H9 (cell line): ENCODE measurements around the gene TRPM3. TPM values are rescaled to one million over a fixed set of nuclear protein-coding genes. Genes with fewer than 3 reads are reported as not detected.

Source experiments
- DNase-seq: peaks from one replicate; pipeline ENCODE4 v3.0.0-alpha.2; 2017
- H2AFZ ChIP-seq: one replicate; pipeline ENCODE4 v1.6.1; 2013; ENCODE audit warnings: mild to moderate bottlenecking, low read length, control low read depth, moderate library complexity
- H2AK5ac ChIP-seq: 2 replicates; pipeline ENCODE4 v1.6.1; 2013; ENCODE audit warnings: low read length, control low read depth, mixed read lengths; ENCODE audit not compliant: insufficient read length
- H2BK120ac ChIP-seq: one replicate; pipeline ENCODE4 v1.6.1; 2013; ENCODE audit warnings: low read depth, mild to moderate bottlenecking, low read length, control low read depth, inconsistent platforms; ENCODE audit not compliant: poor library complexity, severe bottlenecking
- H2BK12ac ChIP-seq: 2 replicates; pipeline ENCODE4 v1.6.1; 2013; ENCODE audit warnings: low read length, control low read depth, mixed read lengths, low read depth; ENCODE audit not compliant: insufficient read length
- H2BK15ac ChIP-seq: 2 replicates; pipeline ENCODE4 v1.6.1; 2013; ENCODE audit warnings: low read depth, low read length, control low read depth
- H2BK20ac ChIP-seq: one replicate; pipeline ENCODE4 v1.6.1; 2013; ENCODE audit warnings: low read depth, mild to moderate bottlenecking, low read length, control low read depth, inconsistent platforms; ENCODE audit not compliant: poor library complexity, severe bottlenecking
- H2BK5ac ChIP-seq: 2 replicates; pipeline ENCODE4 v1.6.1; 2013; ENCODE audit warnings: low read length, control low read depth, mixed read lengths; ENCODE audit not compliant: insufficient read length
- H3K14ac ChIP-seq: 2 replicates; pipeline ENCODE4 v1.6.1; 2013; ENCODE audit warnings: low read length, control low read depth; ENCODE audit not compliant: insufficient read depth
- H3K18ac ChIP-seq: 2 replicates; pipeline ENCODE4 v1.6.1; 2013; ENCODE audit warnings: low read depth, mild to moderate bottlenecking, mixed read lengths, low read length, control low read depth; ENCODE audit not compliant: insufficient read length
- H3K23ac ChIP-seq: 2 replicates; pipeline ENCODE4 v1.6.1; 2013; ENCODE audit warnings: low read length, control low read depth, mixed read lengths, low read depth; ENCODE audit not compliant: insufficient read length
- H3K23me2 ChIP-seq: 2 replicates; pipeline ENCODE4 v1.6.1; 2013; ENCODE audit warnings: low read depth, mild to moderate bottlenecking, mixed read lengths, low read length, control low read depth; ENCODE audit not compliant: insufficient read length, poor library complexity, severe bottlenecking
- H3K27ac ChIP-seq: 2 replicates; pipeline ENCODE4 v1.5.1; 2013; ENCODE audit warnings: low read length, control low read depth, mixed read lengths, low read depth; ENCODE audit not compliant: insufficient read length
- H3K27me3 ChIP-seq: 2 replicates; pipeline ENCODE4 v1.6.1; 2013; ENCODE audit warnings: low read length, control low read depth, inconsistent platforms; ENCODE audit not compliant: insufficient read depth
- H3K4ac ChIP-seq: 2 replicates; pipeline ENCODE4 v1.6.1; 2013; ENCODE audit warnings: low read depth, mild to moderate bottlenecking, control low read depth, inconsistent platforms, low read length, moderate library complexity
- H3K4me1 ChIP-seq: 2 replicates; pipeline ENCODE4 v1.6.1; 2013; ENCODE audit warnings: low read length, control low read depth, inconsistent platforms; ENCODE audit not compliant: insufficient read depth
- H3K4me2 ChIP-seq: 2 replicates; pipeline ENCODE4 v1.6.1; 2013; ENCODE audit warnings: low read length, control low read depth, mixed read lengths; ENCODE audit not compliant: insufficient read length, insufficient read depth
- H3K56ac ChIP-seq: 2 replicates; pipeline ENCODE4 v1.6.1; 2013; ENCODE audit warnings: low read depth, mild to moderate bottlenecking, mixed read lengths, low read length, control low read depth; ENCODE audit not compliant: insufficient read length
- H3K79me1 ChIP-seq: 2 replicates; pipeline ENCODE4 v1.6.1; 2013; ENCODE audit warnings: low read depth, mild to moderate bottlenecking, moderate library complexity, low read length, control low read depth, inconsistent platforms; ENCODE audit not compliant: insufficient read depth, poor library complexity, severe bottlenecking
- H3K79me2 ChIP-seq: 2 replicates; pipeline ENCODE4 v1.6.1; 2013; ENCODE audit warnings: low read length, control low read depth, inconsistent platforms; ENCODE audit not compliant: insufficient read depth
- H3K9ac ChIP-seq: 2 replicates; pipeline ENCODE4 v1.6.1; 2013; ENCODE audit warnings: low read length, control low read depth, mixed read lengths; ENCODE audit not compliant: insufficient read length; ENCODE audit errors: extremely low read depth
- H3K9me3 ChIP-seq: one replicate; pipeline ENCODE4 v1.6.1; 2013; ENCODE audit warnings: low read depth, low read length, inconsistent platforms; ENCODE audit not compliant: control insufficient read depth
- H3T11ph ChIP-seq: one replicate; pipeline ENCODE4 v1.6.1; 2013; ENCODE audit warnings: mild to moderate bottlenecking, low read length, control low read depth, inconsistent platforms
- H4K20me1 ChIP-seq: one replicate; pipeline ENCODE4 v1.6.1; 2013; ENCODE audit not compliant: control insufficient read depth, insufficient read length, insufficient read depth
- H4K5ac ChIP-seq: 2 replicates; pipeline ENCODE4 v1.6.1; 2013; ENCODE audit warnings: low read depth, mild to moderate bottlenecking, mixed read lengths, low read length, control low read depth; ENCODE audit not compliant: insufficient read length
- H4K8ac ChIP-seq: replicated peaks from 2 replicates; pipeline ENCODE4 v1.6.1; 2013; ENCODE audit warnings: low read length, control low read depth, mixed read lengths, low read depth; ENCODE audit not compliant: insufficient read length
- H4K91ac ChIP-seq: 2 replicates; pipeline ENCODE4 v1.6.1; 2013; ENCODE audit warnings: low read depth, mild to moderate bottlenecking, moderate library complexity, mixed read lengths, low read length, control low read depth; ENCODE audit not compliant: insufficient read length
- H3K27ac Mint-ChIP-seq, 3 experiments: 2 replicates in 2 of 3; 3 replicates in 1 of 3; pipeline ENCODE4 v1.8.0; 2020 to 2021; ENCODE audit warnings: mixed read lengths in 3 of 3, mild to moderate bottlenecking in 1 of 3, moderate library complexity in 1 of 3
- H3K27me3 Mint-ChIP-seq: 2 replicates; pipeline ENCODE4 v1.8.0; 2021; ENCODE audit warnings: low read depth, mild to moderate bottlenecking, moderate library complexity, mixed read lengths
- H3K36me3 Mint-ChIP-seq, 3 experiments: 2 replicates in 2 of 3; 3 replicates in 1 of 3; pipeline ENCODE4 v1.8.0; 2020 to 2021; ENCODE audit warnings: low read depth in 3 of 3, mixed read lengths in 3 of 3; ENCODE audit not compliant: insufficient read depth in 1 of 3
- H3K4me1 Mint-ChIP-seq, 2 experiments: 2 replicates each; pipeline ENCODE4 v1.8.0; 2020; ENCODE audit warnings: mixed read lengths in 2 of 2
- H3K4me3 Mint-ChIP-seq, 2 experiments: 2 replicates in 1 of 2; 3 replicates in 1 of 2; pipeline ENCODE4 v1.8.0; 2020 to 2021; ENCODE audit warnings: mild to moderate bottlenecking in 2 of 2, mixed read lengths in 2 of 2, moderate library complexity in 1 of 2
- H3K9me3 Mint-ChIP-seq, 2 experiments: 2 replicates in 1 of 2; 3 replicates in 1 of 2; pipeline ENCODE4 v1.8.0; 2020; ENCODE audit warnings: mild to moderate bottlenecking in 2 of 2, mixed read lengths in 2 of 2, moderate library complexity in 1 of 2
- WGBS: extraction: QIAGEN DNeasy Blood & Tissue Kit; methylation state at CpG from one replicate; pipeline ENCODE4 v1.1.7; 2013; ENCODE audit warnings: missing lambda C conversion rate, low lambda C conversion rate, mixed read lengths; ENCODE audit not compliant: insufficient read length; ENCODE audit errors: extremely low coverage; 5-methylcytosine and 5-hydroxymethylcytosine counted together
- total RNA-seq: library from RNA; stranded (reverse); gene quantifications from 2 replicates; pipeline ENCODE4 v1.2.1, GENCODE V29; 2021
- TF ChIP-seq, protein P1 (sequence below): fragments of 200-600 bp; sonication (generic); conservative IDR thresholded peaks from 3 replicates; pipeline ENCODE4 v1.8.0; 2021; ENCODE audit warnings: antibody characterized with exemption, mild to moderate bottlenecking

The TRPM3 gene
- total RNA-seq, 1 experiment from 2014 or later: 10.3 TPM

DNA sequence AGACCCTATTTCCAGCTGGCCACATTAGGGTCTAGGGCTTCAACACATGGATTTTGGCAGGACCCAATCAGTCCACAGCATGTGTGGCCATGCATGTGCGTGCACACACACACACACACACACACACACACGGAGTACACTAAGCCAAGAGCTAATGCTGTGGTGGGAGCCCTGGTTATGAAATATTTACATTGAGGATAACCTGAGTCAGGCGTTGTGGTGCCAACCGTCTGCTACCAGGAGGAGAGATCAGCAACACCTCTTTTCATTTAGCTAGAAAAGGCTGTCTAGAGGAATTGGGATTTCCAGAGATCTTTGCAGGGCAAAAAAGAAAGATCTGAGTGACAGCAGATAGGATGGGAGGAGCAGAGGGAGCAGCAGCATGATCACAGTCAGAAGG, 141.5 kb downstream of the TRPM3 start:
- Histone ChIP-seq H3T11ph (no peak overlapping the region), H3K4me1 (no peaks in the 10 kb centered on the region), H3K79me1 (no peaks in the 10 kb centered on the region), H2BK5ac (no peak overlapping the region), H4K91ac (no peak overlapping the region), H3K23ac (no peak overlapping the region), H4K8ac (no peak overlapping the region), H3K18ac (no peak overlapping the region), H2BK20ac (no peak overlapping the region), H3K23me2 (no peaks in the 10 kb centered on the region), H2AK5ac (no peak overlapping the region), H3K4me2 (no peak overlapping the region), H3K4ac (no peak overlapping the region), H2AFZ (no peak overlapping the region), H3K27me3 (no peaks in the 10 kb centered on the region), H2BK15ac (no peak overlapping the region), H3K9ac (no peak overlapping the region), H3K27ac (no peak overlapping the region), H3K79me2 (no peaks in the 10 kb centered on the region), H3K9me3 (peaks cover 5% of the 10 kb centered on the region), H4K20me1 (no peaks in the 10 kb centered on the region), H2BK12ac (no peak overlapping the region), H2BK120ac (no peak overlapping the region), H4K5ac (no peak overlapping the region), H3K56ac (no peak overlapping the region), H3K14ac (no peak overlapping the region)
- DNase-seq: no peak
- peaks cover 5 to 7% of the 10 kb centered on the region in 2 experiments for H3K4me1 Mint-ChIP-seq
- peaks cover 0 to 6% of the 10 kb centered on the region in 2 experiments; a peak in 2 of 5 replicates for H3K9me3 Mint-ChIP-seq
- peaks cover 0 to 4% (median 0%) of the 10 kb centered on the region in 3 experiments; a peak in 3 of 7 replicates for H3K36me3 Mint-ChIP-seq
- no peak overlapping the region for H3K4me3 Mint-ChIP-seq
- TF ChIP-seq, protein P1, sequence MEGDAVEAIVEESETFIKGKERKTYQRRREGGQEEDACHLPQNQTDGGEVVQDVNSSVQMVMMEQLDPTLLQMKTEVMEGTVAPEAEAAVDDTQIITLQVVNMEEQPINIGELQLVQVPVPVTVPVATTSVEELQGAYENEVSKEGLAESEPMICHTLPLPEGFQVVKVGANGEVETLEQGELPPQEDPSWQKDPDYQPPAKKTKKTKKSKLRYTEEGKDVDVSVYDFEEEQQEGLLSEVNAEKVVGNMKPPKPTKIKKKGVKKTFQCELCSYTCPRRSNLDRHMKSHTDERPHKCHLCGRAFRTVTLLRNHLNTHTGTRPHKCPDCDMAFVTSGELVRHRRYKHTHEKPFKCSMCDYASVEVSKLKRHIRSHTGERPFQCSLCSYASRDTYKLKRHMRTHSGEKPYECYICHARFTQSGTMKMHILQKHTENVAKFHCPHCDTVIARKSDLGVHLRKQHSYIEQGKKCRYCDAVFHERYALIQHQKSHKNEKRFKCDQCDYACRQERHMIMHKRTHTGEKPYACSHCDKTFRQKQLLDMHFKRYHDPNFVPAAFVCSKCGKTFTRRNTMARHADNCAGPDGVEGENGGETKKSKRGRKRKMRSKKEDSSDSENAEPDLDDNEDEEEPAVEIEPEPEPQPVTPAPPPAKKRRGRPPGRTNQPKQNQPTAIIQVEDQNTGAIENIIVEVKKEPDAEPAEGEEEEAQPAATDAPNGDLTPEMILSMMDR: no peak
- no peaks in the 10 kb centered on the region for H3K27me3 Mint-ChIP-seq
- no peak overlapping the region for H3K27ac Mint-ChIP-seq
- WGBS: no CpG with 5 or more reads among the region's 4 CpGs
